Breast epithelium (tissue), 3 donors: Measurements from ENCODE around the gene TRIM36.

Experiments
- CTCF ChIP-seq, 3 donors: fragments of 450-650 bp; IDR thresholded peaks; one replicate each; pipeline ENCODE4 v1.5.1; 2016 to 2017; ENCODE audit warnings: antibody characterized with exemption in 3 of 3, mild to moderate bottlenecking in 3 of 3, moderate library complexity in 3 of 3
- POLR2A ChIP-seq: fragments of 450-650 bp; IDR thresholded peaks from one replicate; pipeline ENCODE4 v1.6.1; 2016; ENCODE audit warnings: antibody characterized with exemption, mild to moderate bottlenecking, moderate library complexity

DNA sequence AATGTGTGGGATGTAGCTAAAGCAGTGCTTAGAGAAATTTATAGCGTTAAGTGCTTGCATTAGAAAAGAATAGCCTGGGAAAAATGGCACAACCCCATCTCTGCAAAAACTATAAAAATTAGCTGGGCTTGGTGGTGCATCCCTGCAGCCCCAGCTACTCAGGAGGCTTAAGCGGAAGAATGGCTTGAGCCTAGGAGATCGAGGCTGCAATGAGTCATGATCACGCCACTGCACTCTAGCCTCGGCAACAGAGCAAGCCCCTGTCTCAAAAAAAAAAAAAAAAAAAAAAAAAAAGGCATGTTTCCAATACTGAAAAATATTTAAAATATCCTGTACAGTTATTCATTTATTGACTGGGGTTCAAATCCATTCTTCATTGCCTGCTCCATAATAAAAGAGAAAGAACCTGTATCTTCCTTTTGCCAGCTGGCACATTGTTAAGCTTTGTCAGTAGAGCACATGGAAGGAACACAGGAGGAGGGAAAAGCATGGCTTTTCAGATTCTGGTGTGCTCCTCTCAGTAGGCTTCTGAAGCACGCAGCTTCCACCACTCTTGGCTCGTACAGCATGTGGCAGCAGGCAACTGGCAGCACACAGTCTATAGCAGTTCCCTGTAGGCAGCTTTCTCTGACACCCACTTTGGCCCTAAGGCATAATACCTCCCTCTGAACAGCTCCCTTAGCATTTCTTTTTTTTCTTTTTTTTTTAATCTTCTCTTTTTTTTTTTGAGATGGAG lies 73.5 kb downstream of the TRIM36 start:
- TF ChIP-seq POLR2A (no peak), CTCF (IDR thresholded peaks at IDR 0.05) (no peak)
